Neural cell (in vitro differentiated cells): Measurements from ENCODE around the gene FRMD4A. TPM values are rescaled to one million over a fixed set of nuclear protein-coding genes. Genes with fewer than 3 reads are reported as not detected.

Source experiments
- H2AFZ ChIP-seq: fragments of 200-600, 300-800 bp; sonication (generic), shearing (Covaris generic); 2 replicates; pipeline ENCODE4 v1.6.0; 2014; ENCODE audit warnings: low read depth, mild to moderate bottlenecking, antibody characterized with exemption, low read length, moderate library complexity
- H3F3A ChIP-seq: fragments of 200-600 bp; shearing (Covaris generic); 2 replicates; pipeline ENCODE4 v1.6.1; 2016; ENCODE audit warnings: mild to moderate bottlenecking, moderate library complexity, mixed read lengths, antibody characterized with exemption, low read length; ENCODE audit not compliant: insufficient read depth, poor library complexity, severe bottlenecking
- H3K27ac ChIP-seq: fragments of 200-600, 300-800 bp; sonication (generic), shearing (Covaris generic); 2 replicates; pipeline ENCODE4 v1.5.1; 2014; ENCODE audit warnings: mild to moderate bottlenecking, low read length, moderate library complexity
- H3K27me3 ChIP-seq: fragments of 300-800, 200-600 bp; sonication (generic), shearing (Covaris generic); 2 replicates; pipeline ENCODE4 v1.6.0; 2014; ENCODE audit warnings: mild to moderate bottlenecking, low read depth, low read length, moderate library complexity; ENCODE audit not compliant: insufficient read depth
- H3K36me3 ChIP-seq: fragments of 300-800, 200-600 bp; sonication (generic), shearing (Covaris generic); 2 replicates; pipeline ENCODE4 v1.5.1; 2014; ENCODE audit warnings: mild to moderate bottlenecking, antibody characterized with exemption, low read length, moderate library complexity; ENCODE audit not compliant: insufficient read depth
- H3K4me2 ChIP-seq: fragments of 300-800, 200-600 bp; sonication (generic), shearing (Covaris generic); 2 replicates; pipeline ENCODE4 v1.6.0; 2014; ENCODE audit warnings: mild to moderate bottlenecking, low read length
- H3K4me3 ChIP-seq: fragments of 300-800, 200-600 bp; sonication (generic), shearing (Covaris generic); 2 replicates; pipeline ENCODE4 v1.5.1; 2014; ENCODE audit warnings: mild to moderate bottlenecking, low read length, moderate library complexity
- H3K79me2 ChIP-seq: fragments of 200-600 bp; shearing (Covaris generic); replicated peaks from 2 replicates; pipeline ENCODE4 v1.6.0; 2014; ENCODE audit warnings: mild to moderate bottlenecking, low read length, moderate library complexity; ENCODE audit not compliant: insufficient read depth
- H3K9ac ChIP-seq: fragments of 300-800, 200-600 bp; sonication (generic), shearing (Covaris generic); 2 replicates; pipeline ENCODE4 v1.6.1; 2016; ENCODE audit warnings: mild to moderate bottlenecking, low read length, mixed read lengths
- H3K9me2 ChIP-seq: fragments of 200-600 bp; shearing (Covaris generic); 2 replicates; pipeline ENCODE4 v1.6.1; 2016; ENCODE audit warnings: mild to moderate bottlenecking, low read length, mixed read lengths; ENCODE audit not compliant: insufficient read depth
- H3K9me3 ChIP-seq: fragments of 200-600, 300-800 bp; sonication (generic), shearing (Covaris generic); 2 replicates; pipeline ENCODE4 v1.6.1; 2016; ENCODE audit warnings: mild to moderate bottlenecking, mixed run types, low read length, moderate library complexity, mixed read lengths
- H4K20me1 ChIP-seq: fragments of 200-600 bp; shearing (Covaris generic); 2 replicates; pipeline ENCODE4 v1.6.1; 2016; ENCODE audit warnings: mild to moderate bottlenecking, mixed run types; ENCODE audit not compliant: insufficient read depth
- EP300 ChIP-seq: fragments of 450-650 bp; conservative IDR thresholded peaks from 2 replicates; pipeline ENCODE4 v1.6.1; 2014; ENCODE audit warnings: antibody characterized with exemption, mild to moderate bottlenecking, moderate library complexity; ENCODE audit not compliant: poor library complexity, severe bottlenecking
- EZH2 ChIP-seq: fragments of 200-600, 300-800 bp; shearing (Covaris generic), sonication (generic); IDR thresholded peaks from 2 replicates; pipeline ENCODE4 v1.6.1; 2014; ENCODE audit warnings: antibody characterized with exemption, low read length, borderline replicate concordance, mild to moderate bottlenecking; ENCODE audit not compliant: insufficient read depth, poor library complexity, severe bottlenecking
- MXI1 ChIP-seq: fragments of 450-650 bp; conservative IDR thresholded peaks from 2 replicates; pipeline ENCODE4 v1.6.1; 2014; ENCODE audit warnings: antibody characterized with exemption, mild to moderate bottlenecking; ENCODE audit not compliant: poor library complexity, severe bottlenecking
- POLR2AphosphoS5 ChIP-seq: IDR thresholded peaks from 2 replicates; pipeline ENCODE4 v1.6.1; 2012
- RAD21 ChIP-seq: fragments of 450-650 bp; conservative IDR thresholded peaks from 2 replicates; pipeline ENCODE4 v1.6.1; 2014; ENCODE audit warnings: antibody characterized with exemption, mild to moderate bottlenecking, moderate library complexity
- SMC3 ChIP-seq: fragments of 450-650 bp; conservative IDR thresholded peaks from 2 replicates; pipeline ENCODE4 v1.6.1; 2014; ENCODE audit warnings: antibody characterized with exemption, mild to moderate bottlenecking, moderate library complexity; ENCODE audit not compliant: poor library complexity
- TAF1 ChIP-seq: IDR thresholded peaks from 2 replicates; pipeline ENCODE4 v1.6.1; 2012; ENCODE audit warnings: low read depth
- polyA plus RNA-seq: library from polyadenylated mRNA; depleted of rRNA; stranded (reverse); fragments of >200 nt; gene quantifications from 2 replicates; pipeline ENCODE4 v1.2.3, GENCODE V29; 2014
- TF ChIP-seq, protein P1 (sequence below): IDR thresholded peaks from 2 replicates; pipeline ENCODE4 v1.6.1; 2012; ENCODE audit warnings: borderline replicate concordance
- TF ChIP-seq, protein P2 (sequence below): fragments of 450-650 bp; IDR thresholded peaks from 2 replicates; pipeline ENCODE4 v1.5.1; 2014; ENCODE audit warnings: antibody characterized with exemption, mild to moderate bottlenecking, moderate library complexity; ENCODE audit not compliant: poor library complexity, severe bottlenecking

The FRMD4A gene
- polyA plus RNA-seq, 1 donor from 2014 or later, result 36.5 TPM

DNA sequence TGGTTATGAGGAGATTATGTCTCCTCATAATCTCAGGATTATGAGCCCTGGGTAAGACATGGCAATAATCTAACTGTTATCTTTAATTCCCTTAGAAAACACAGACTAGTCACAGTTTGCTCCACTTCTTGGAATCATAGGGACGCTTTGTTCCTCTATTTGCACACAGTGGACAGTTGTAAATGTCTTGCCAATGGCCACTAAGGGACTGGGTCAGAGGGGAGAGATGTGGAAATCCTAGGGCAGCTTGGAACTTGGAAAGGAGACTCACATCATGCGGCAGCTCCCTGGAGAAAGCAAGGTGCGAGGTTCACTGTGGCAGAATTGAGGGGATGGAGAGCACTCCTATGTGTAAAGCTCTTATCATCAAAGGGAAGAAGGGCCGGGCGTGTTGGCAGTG, 477.9 kb downstream of the FRMD4A start:
- Histone ChIP-seq H3F3A (no peaks in the 10 kb centered on the region), H3K4me2 (no peak overlapping the region), H3K9ac (no peak overlapping the region), H4K20me1 (no peaks in the 10 kb centered on the region), H3K36me3 (no peaks in the 10 kb centered on the region), H3K27ac (no peak overlapping the region), H3K4me3 (no peak overlapping the region), H3K79me2 (no peaks in the 10 kb centered on the region), H2AFZ (no peak overlapping the region), H3K9me2 (no peaks in the 10 kb centered on the region), H3K9me3 (no peaks in the 10 kb centered on the region), H3K27me3 (no peaks in the 10 kb centered on the region)
- TF ChIP-seq, protein P1, sequence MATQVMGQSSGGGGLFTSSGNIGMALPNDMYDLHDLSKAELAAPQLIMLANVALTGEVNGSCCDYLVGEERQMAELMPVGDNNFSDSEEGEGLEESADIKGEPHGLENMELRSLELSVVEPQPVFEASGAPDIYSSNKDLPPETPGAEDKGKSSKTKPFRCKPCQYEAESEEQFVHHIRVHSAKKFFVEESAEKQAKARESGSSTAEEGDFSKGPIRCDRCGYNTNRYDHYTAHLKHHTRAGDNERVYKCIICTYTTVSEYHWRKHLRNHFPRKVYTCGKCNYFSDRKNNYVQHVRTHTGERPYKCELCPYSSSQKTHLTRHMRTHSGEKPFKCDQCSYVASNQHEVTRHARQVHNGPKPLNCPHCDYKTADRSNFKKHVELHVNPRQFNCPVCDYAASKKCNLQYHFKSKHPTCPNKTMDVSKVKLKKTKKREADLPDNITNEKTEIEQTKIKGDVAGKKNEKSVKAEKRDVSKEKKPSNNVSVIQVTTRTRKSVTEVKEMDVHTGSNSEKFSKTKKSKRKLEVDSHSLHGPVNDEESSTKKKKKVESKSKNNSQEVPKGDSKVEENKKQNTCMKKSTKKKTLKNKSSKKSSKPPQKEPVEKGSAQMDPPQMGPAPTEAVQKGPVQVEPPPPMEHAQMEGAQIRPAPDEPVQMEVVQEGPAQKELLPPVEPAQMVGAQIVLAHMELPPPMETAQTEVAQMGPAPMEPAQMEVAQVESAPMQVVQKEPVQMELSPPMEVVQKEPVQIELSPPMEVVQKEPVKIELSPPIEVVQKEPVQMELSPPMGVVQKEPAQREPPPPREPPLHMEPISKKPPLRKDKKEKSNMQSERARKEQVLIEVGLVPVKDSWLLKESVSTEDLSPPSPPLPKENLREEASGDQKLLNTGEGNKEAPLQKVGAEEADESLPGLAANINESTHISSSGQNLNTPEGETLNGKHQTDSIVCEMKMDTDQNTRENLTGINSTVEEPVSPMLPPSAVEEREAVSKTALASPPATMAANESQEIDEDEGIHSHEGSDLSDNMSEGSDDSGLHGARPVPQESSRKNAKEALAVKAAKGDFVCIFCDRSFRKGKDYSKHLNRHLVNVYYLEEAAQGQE, result no peak
- TF ChIP-seq POLR2AphosphoS5, result no peak
- TF ChIP-seq, protein P2, sequence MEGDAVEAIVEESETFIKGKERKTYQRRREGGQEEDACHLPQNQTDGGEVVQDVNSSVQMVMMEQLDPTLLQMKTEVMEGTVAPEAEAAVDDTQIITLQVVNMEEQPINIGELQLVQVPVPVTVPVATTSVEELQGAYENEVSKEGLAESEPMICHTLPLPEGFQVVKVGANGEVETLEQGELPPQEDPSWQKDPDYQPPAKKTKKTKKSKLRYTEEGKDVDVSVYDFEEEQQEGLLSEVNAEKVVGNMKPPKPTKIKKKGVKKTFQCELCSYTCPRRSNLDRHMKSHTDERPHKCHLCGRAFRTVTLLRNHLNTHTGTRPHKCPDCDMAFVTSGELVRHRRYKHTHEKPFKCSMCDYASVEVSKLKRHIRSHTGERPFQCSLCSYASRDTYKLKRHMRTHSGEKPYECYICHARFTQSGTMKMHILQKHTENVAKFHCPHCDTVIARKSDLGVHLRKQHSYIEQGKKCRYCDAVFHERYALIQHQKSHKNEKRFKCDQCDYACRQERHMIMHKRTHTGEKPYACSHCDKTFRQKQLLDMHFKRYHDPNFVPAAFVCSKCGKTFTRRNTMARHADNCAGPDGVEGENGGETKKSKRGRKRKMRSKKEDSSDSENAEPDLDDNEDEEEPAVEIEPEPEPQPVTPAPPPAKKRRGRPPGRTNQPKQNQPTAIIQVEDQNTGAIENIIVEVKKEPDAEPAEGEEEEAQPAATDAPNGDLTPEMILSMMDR, result no peak
- no peak for TF ChIP-seq EP300
- no peak for TF ChIP-seq EZH2
- no peak for TF ChIP-seq MXI1
- TF ChIP-seq TAF1, result no peak
- no peak for TF ChIP-seq SMC3
- no peak for TF ChIP-seq RAD21

DNA sequence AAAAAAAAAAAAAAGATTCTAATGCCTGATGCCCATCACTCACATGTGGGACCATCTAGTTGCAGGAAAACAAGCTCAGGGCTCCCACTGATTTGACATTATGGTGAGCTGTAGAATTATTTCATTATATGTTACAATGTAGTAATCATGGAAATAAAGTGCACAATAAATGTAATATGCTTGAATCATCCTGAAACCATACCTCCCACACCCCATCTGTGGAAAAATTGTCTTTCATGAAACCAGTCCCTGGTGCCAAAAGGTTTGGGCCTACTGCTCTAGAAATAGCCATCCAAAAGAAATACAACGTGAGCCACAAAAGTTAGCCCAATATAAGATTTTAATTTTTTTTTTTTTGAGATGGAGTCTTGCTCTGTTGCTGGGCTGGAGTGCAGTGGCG, 478.8 kb downstream of the FRMD4A start:
- no peak overlapping the region for H2AFZ ChIP-seq
- H3K9me2 ChIP-seq, result no peaks in the 10 kb centered on the region
- no peak overlapping the region for H3K27ac ChIP-seq
- no peaks in the 10 kb centered on the region for H3K79me2 ChIP-seq
- H4K20me1 ChIP-seq, result no peaks in the 10 kb centered on the region
- no peak overlapping the region for H3K9ac ChIP-seq
- H3K36me3 ChIP-seq, result no peaks in the 10 kb centered on the region
- no peak overlapping the region for H3K4me3 ChIP-seq
- no peak overlapping the region for H3K4me2 ChIP-seq
- no peaks in the 10 kb centered on the region for H3K9me3 ChIP-seq
- H3F3A ChIP-seq, result no peaks in the 10 kb centered on the region
- H3K27me3 ChIP-seq, result no peaks in the 10 kb centered on the region
- TF ChIP-seq SMC3, result no peak
- no peak for TF ChIP-seq POLR2AphosphoS5
- TF ChIP-seq, protein P1, result no peak
- TF ChIP-seq MXI1, result no peak
- TF ChIP-seq, protein P2, result no peak
- TF ChIP-seq TAF1, result no peak
- no peak for TF ChIP-seq EP300
- no peak for TF ChIP-seq RAD21
- TF ChIP-seq EZH2, result no peak
